ENCODE results near the gene VPS26C. TPM values are rescaled to one million over a fixed set of nuclear protein-coding genes. Genes with fewer than 3 reads are reported as not detected.

Gene VPS26C
- total and polyA plus RNA-seq, 2 of the 13 experiments (the other 11 are each of a cell fraction or from before 2014, with no cell fraction given): 30.3 to 39.7 TPM

DNA sequence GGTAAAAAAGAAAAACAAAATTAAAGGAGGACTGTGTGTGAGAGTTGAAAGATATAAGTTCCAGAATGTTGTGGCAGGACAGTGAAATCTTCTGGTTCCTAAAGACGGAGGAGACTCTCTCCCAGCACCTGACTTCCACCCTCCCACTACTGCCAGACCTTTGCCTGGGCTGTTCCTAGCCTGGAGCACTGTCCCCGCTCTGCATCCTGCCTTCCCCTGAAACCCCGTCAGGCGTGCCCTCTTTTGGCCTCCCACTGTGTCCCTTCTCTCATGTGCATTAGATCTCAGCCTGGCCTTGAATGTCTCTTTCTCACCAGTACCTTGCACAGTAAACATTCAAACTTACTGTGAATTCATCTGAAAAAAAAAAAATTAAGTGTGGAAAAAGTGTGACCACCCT lies 74.1 kb downstream of the VPS26C start (continued):
- TF ChIP-seq ZNF276 (CRISPR knock-in tag; IDR thresholded peaks at IDR 0.05; ENCODE audit: low read depth): no peak

- ChIA-PET CTCF (ENCODE audit: low intra/inter-chr PET ratio, low total read pairs) (no interaction called here), POLR2A (no interaction called here)
- FAIRE-seq: no peak
- no peak for TF ChIP-seq NFKBIZ (CRISPR knock-in tag; IDR thresholded peaks at IDR 0.05)
- no peak for TF ChIP-seq KLF11 (CRISPR knock-in tag; IDR thresholded peaks at IDR 0.05)
- no peak for TF ChIP-seq TBX3 (IDR thresholded peaks at IDR 0.05; ENCODE audit: borderline replicate concordance)
- TF ChIP-seq TRIM24 (CRISPR knock-in tag; IDR thresholded peaks at IDR 0.05): no peak
- TF ChIP-seq DNMT3B (CRISPR knock-in tag; conservative IDR thresholded peaks at IDR 0.05): no peak
- no peak for TF ChIP-seq ZNF569 (CRISPR knock-in tag; IDR thresholded peaks at IDR 0.05; ENCODE audit: borderline replicate concordance)
- TF ChIP-seq POGK (CRISPR knock-in tag; conservative IDR thresholded peaks at IDR 0.05): no peak
- no peak for TF ChIP-seq ZSCAN20 (CRISPR knock-in tag; IDR thresholded peaks at IDR 0.05; ENCODE audit: borderline replicate concordance)
- TF ChIP-seq ZFP36L2 (CRISPR knock-in tag; IDR thresholded peaks at IDR 0.05): no peak
- TF ChIP-seq FOXA1 (IDR thresholded peaks at IDR 0.05): no peak
- TF ChIP-seq FOXA1 (CRISPR knock-in tag; IDR thresholded peaks at IDR 0.05): no peak
- no peak for TF ChIP-seq ISL2 (CRISPR knock-in tag; IDR thresholded peaks at IDR 0.05)
- TF ChIP-seq HOXD1 (CRISPR knock-in tag; IDR thresholded peaks at IDR 0.05): no peak
- TF ChIP-seq PAWR (CRISPR knock-in tag; IDR thresholded peaks at IDR 0.05; ENCODE audit: borderline replicate concordance): no peak
- no peak for TF ChIP-seq KAT7 (CRISPR knock-in tag; IDR thresholded peaks at IDR 0.05; ENCODE audit: borderline replicate concordance)
- no peak overlapping the region for H3K27ac ChIP-seq (ENCODE audit: extremely low read length, insufficient read depth, low read length)
- H3K4me3 ChIP-seq (replicated peaks in 1 of 3; ENCODE audit: insufficient read depth in 1 of 3, low read depth in 2 of 3, low read length in 3 of 3): no peak overlapping the region
- no peak for ATAC-seq
- BruUV-seq (replicated peaks): no TSS peak
- no peak overlapping the region for H3K4me2 ChIP-seq (ENCODE audit: low read depth, low read length)
- H3K36me3 ChIP-seq (replicated peaks in 1 of 2; ENCODE audit: control insufficient read depth in 1 of 2, insufficient read depth in 2 of 2, low read length in 2 of 2): peaks cover 25 to 83% of the 10 kb centered on the region in 2 experiments
- no peaks in the 10 kb centered on the region for H3K79me2 ChIP-seq (ENCODE audit: insufficient read depth, low read length)
- no peaks in the 10 kb centered on the region for H3K4me1 ChIP-seq (ENCODE audit: insufficient read depth, low read length)
- in situ Hi-C loops (cut with HindIII; ENCODE audit: extremely low pct_ligation_motif_present, low pct_unique_long_range_greater_than_20kb): no loop called here
- WGBS (ENCODE audit: low lambda C conversion rate): 95% methylated on average over 2 of the region's 2 CpGs
- no peak overlapping the region for H2AFZ ChIP-seq (ENCODE audit: low read length)
- H3K27me3 ChIP-seq (ENCODE audit: control insufficient read depth in 1 of 2, insufficient read depth in 2 of 2, low read length in 2 of 2): no peaks in the 10 kb centered on the region
- intact Hi-C loops (cut with micrococcal nuclease; ENCODE audit: unreplicated experiment): no loop called here
- no peaks in the 10 kb centered on the region for H4K20me1 ChIP-seq (ENCODE audit: insufficient read depth, low read length)
- no peak overlapping the region for H3K9ac ChIP-seq (ENCODE audit: insufficient read depth, low read depth, low read length)
- no peaks in the 10 kb centered on the region for H3K9me3 ChIP-seq (ENCODE audit: low read length)
- DNase-seq (ENCODE audit: low spot score): no peak
Measured at GRCh38 chr21:37192019-37192418, 75.1 kb downstream of the VPS26C start.

Data from HepG2 (cell line).